Ramos (cell line): ENCODE data around the gene AIRE.

Source experiments
- in situ Hi-C: fragments of 300-500 bp; cut with MboI; formaldehyde crosslinking; loops from one replicate; pipeline ENCODE4 v1.14.3; 2022; ENCODE audit warnings: low sequenced_read_pairs; ENCODE audit not compliant: unreplicated experiment

AIRE gene

GRCh38 chr21:44319407-44320065, 33.9 kb downstream of the AIRE start:
- in situ Hi-C loops = no loop called here

DNA sequence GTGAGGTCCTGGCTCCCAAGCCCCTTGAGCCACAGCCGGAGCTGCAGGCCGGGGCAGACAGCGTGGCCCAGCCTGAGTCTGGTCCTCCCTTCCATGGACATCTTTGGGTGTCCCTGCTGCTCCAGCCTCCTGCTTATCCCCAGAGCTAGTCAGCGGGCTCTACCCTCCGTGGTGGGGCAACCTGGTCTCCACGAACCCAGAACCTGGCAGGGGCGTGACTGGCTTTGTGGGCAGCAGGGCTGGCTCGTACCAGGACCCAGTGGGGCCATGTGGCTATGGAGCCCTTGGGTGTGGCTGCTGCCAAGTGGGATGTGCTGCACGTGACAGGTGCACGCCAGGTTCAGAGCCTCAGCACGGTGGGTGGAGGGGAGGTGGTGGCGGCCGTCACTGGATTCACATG, 35.2 kb downstream of the AIRE start:
- in situ Hi-C loops = no loop called here

DNA sequence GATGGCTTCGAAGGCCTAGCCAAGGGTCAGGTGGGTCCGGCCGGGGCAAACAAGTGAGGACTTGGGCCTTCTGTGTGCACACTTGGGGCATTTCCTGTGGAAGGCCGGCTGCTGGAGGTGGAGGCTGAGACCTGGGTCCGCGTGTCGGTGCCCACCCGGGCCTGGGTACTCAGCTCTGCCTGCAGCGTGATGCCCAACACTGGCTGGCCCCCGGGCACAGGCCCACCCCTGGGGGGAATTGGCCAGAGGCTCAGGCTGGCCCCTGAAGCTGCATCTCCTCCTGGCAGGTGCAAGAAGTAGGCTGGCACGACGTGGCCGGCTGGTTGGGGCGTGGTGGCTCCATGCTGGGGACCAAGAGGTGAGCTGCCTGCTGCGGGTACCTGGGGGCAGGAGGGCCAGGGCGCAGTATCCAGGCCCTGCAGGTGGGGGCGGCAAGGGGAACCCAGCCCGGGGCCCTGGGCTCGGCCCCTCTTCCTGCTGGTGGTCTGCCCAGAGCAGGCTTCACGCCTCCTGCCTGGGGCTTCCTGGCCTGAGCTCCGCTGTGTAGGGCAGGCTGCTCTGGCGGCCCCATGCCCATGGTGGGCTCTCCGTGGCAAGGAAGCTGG, 36.3 kb downstream of the AIRE start:
- in situ Hi-C loops = no loop called here

DNA sequence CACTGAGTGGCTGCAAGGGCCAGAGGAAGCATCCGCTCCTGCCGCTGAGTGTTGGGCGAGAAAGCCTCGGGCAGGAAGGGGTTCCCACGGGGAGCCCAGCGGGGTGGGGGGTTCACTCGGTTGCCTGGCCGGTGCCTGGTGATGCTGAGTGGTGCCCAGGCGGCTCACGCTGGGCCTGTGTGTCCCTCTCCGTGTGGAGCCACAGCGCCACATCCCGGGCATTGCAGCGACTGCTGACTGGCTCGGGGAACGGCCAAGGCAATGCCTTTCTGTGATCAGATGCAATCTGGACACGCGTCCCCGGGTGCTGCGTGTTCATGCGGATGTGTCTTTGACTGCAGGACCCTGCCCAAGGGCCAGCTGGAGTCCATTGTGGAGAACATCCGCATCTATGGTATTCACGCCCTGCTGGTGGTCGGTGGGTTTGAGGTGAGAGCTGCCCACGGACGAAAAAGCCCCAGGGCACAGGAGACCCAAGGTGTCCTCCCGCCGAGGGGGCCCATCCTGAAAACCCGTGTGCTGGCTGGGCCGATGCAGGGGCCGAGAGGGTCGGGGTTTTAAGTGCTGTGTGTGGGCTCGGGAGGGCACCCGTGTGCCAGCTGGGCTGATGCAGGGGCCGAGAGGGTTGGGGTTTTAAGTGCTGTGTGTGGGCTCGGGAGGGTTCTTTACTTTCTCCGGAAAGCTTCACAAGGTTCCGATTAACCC, 37.1 kb downstream of the AIRE start:
- in situ Hi-C loops = no loop called here

DNA sequence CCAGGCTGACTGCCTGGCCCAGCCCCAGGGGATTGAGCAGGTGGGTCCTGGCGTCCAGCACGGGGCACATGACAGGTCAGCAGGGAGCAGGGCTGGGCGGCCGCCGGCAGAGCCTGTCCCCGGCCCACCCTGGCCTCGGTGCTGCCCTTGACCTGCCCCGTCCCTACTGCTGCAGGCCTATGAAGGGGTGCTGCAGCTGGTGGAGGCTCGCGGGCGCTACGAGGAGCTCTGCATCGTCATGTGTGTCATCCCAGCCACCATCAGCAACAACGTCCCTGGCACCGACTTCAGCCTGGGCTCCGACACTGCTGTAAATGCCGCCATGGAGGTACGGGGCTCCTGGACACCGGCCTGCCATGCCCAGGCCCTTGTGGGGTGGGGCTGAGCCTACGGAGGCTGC, 37.9 kb downstream of the AIRE start:
- in situ Hi-C loops = no loop called here

- in situ Hi-C loops = no loop called here
These were observed 38.6 kb downstream of the AIRE start for GRCh38 chr21:44324106-44324853.

DNA sequence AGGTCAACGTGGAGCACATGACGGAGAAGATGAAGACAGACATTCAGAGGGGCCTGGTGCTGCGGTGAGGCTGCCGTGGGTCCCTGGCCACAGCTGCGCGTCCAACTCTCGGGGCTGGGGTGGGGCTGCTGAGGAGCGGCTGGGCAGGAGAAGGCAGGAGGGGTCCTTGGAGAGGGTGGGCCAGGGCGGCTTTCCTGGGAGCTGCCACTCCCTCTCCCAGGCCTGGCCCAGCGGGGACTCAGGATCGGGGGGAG, 39.1 kb downstream of the AIRE start:
- in situ Hi-C loops = loop anchor here (25.0 kb wide), 1 partner anchor 1337 kb away; no protein-coding TSS in a partner anchor

GRCh38 chr21:44325386-44326271, 40.0 kb downstream of the AIRE start:
- in situ Hi-C loops = loop anchor here (25.0 kb wide), 1 partner anchor 1338 kb away; no protein-coding TSS in a partner anchor

GRCh38 chr21:44326272-44326647, 40.6 kb downstream of the AIRE start:
- in situ Hi-C loops = loop anchor here (25.0 kb wide), 1 partner anchor 1339 kb away; no protein-coding TSS in a partner anchor

GRCh38 chr21:44326716-44327602, 41.3 kb downstream of the AIRE start:
- in situ Hi-C loops = loop anchor here (25.0 kb wide), 1 partner anchor 1340 kb away; no protein-coding TSS in a partner anchor

DNA sequence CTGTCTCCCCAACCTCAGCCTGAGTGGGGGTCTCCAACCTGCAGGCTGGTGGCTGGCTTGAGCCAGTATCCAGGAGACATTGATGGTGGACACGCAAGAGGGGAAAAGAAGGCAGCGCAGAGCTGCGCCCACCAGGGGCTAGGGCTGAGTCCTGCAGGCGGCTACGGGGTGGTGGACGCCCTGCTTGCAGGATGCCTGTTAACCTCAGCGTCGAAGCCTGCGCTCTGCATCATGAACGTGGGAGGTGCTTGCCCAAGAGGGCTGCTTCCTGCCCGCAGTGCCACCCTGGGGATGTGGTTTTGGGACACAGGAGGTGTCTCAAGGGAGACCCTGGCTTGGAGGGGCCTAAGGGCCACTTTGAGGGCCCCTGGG, 41.9 kb downstream of the AIRE start:
- in situ Hi-C loops = loop anchor here (25.0 kb wide), 1 partner anchor 1340 kb away; no protein-coding TSS in a partner anchor

- in situ Hi-C loops = loop anchor here (25.0 kb wide), 1 partner anchor 1341 kb away; no protein-coding TSS in a partner anchor
These were observed 42.7 kb downstream of the AIRE start for GRCh38 chr21:44328242-44328895.

DNA sequence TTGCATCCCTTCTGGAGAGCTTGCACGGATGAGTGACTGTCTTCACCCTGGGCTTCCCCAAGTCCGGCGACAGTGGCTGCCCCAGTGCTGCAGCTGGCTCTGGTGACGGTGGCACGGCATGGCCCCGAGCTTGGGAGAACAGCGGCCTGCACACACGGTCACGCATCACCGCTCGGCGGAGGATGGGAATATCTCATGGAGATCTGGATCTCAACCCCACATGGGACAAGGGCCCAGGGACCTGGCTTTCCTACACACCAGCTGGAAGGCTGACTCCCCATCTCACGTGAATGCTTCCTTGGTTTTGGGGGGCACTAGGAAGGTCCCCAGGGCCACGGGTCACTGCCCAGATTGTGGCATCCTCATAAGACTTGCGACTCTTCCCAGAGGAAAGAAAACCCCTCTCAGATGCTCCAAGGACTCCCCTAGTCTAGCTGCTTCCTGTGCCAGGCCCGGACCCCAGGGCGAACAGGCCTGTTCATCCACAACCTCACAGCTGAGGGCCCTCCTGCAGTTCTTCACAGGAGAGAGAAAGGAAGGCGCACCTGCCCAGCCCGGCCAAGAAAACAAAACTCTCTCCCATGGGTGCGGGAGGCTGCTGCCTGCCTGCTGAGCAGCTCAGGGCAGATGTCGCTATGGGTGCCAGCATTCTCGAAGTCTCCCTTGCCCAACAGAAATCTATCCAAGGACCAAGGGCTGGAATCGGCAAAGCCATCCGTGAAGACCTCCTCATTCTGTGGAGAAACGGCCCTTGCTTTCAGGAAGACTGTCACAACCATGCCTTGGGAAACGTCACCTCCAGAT, 43.6 kb downstream of the AIRE start:
- in situ Hi-C loops = loop anchor here (25.0 kb wide), 1 partner anchor 1342 kb away; no protein-coding TSS in a partner anchor

DNA sequence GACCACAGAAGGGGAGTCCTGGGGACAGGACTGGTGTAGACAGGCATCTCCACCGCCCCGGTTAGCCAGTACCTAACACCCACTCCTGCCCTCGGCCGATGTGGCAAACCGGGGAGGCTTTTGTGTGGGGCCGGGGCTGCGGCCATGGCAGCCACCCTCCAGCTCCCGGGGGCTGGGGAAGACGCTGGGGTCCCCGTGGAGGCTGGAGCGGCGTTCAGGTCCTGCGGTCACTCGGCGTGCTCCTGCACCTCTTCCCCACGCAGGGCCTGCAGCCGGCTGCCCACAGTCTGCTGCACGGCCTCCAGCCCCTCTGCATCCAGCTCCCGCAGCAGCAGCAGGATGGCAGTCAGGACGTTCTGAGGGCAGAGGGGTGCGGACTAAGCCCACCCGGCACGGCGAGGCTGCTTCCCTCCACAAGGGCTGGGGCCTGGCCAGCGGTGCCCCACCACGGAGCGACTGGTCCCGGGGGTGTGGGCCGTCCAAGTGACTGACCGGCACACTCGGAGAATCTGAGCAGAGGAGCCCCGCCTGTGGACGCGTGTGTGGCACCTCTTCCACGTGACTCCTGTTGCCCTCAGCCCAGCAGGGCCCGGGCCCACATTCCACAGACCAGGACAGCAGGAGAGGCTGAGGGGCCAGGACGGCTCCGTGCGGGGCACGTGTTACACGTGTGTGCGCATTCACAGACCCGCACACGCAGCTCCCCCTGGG, 44.5 kb downstream of the AIRE start:
- in situ Hi-C loops = loop anchor here (10.0 to 25.0 kb wide), 2 partner anchors 525 to 1343 kb away; no protein-coding TSS in a partner anchor

DNA sequence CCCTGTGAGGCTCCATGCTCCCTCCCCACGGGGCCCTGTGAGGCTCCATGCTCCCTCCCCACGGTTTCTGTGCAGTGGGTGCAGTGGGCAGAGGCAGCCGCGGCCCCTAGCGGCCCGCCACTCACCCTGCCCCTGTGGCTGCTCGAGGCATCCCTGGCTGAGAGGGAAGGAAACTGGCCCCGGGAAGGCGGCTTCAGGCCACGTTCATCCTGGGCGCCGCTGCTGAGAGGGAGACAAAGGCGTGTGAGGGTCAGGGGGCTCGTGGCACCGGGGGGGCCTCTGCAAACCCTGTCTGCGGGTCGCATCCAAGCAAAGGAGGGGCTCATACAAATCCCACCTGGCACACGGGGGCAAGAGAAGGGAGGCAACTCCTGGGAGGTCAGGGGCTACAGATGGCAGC, 45.0 kb downstream of the AIRE start:
- in situ Hi-C loops = loop anchor here (10.0 to 25.0 kb wide), 2 partner anchors 526 to 1343 kb away; no protein-coding TSS in a partner anchor

DNA sequence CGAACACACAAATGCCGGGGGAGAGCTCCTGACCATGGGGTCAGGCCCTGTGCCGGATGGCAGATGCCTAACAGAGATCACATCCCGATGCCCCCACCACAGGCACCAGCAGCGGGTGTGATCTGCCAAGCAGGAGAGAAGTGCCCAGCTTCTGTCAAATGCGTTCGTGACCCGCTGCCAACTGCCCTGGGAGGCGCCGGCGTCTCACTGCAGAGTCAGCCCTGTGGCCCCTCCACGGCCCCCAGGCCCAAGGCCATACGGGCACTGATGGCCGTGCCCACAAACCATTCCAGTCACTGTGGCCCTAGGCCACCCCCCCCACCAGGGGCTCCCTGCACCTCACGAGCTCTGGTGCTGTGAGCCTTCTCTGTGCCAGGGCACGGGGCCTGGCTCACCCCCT, 45.5 kb downstream of the AIRE start:
- in situ Hi-C loops = loop anchor here (10.0 to 25.0 kb wide), 2 partner anchors 526 to 1344 kb away; no protein-coding TSS in a partner anchor
